Pancreas (tissue), 10 donors: ENCODE data around the gene AOPEP. TPM values are rescaled to one million over a fixed set of nuclear protein-coding genes. Genes with fewer than 3 reads are reported as not detected.
A peak's percentile ranks its signal among the peaks of the same experiment; 100 is the strongest.

Source experiments
- ATAC-seq, 4 donors: fragments of 200-7000 bp; cut with Tn5 transposase; one replicate each; pipeline versions ENCODE4 v1.8.0 to v1.9.1; 2020; ENCODE audit warnings: mild to moderate bottlenecking in 4 of 4, moderate library complexity in 4 of 4
- DNase-seq, 6 donors: peaks; one replicate each; pipeline ENCODE4 v3.0.0-alpha.2; 2020
- FAIRE-seq: peaks from 2 replicates; lab custom pipeline; 2012; peaks lifted over from hg19 to GRCh38; lab: Jason Lieb, UNC
- H3K27ac ChIP-seq, 4 donors: fragments of 200-600 bp; sonication (generic); 1 replicate in 3 of 4; 2 replicates in 1 of 4; pipeline versions ENCODE4 v1.5.0 to v1.8.0; 2020
- H3K27me3 ChIP-seq, 4 donors: fragments of 200-600 bp; one replicate each; pipeline ENCODE4 v1.8.0; 2021
- H3K36me3 ChIP-seq, 3 donors: fragments of 200-600 bp; sonication (generic) in 1 of 3; one replicate each; pipeline versions ENCODE4 v1.5.0 to v1.8.0; 2020 to 2021
- H3K4me1 ChIP-seq, 3 donors: fragments of 200-600 bp; one replicate each; pipeline ENCODE4 v1.8.0; 2021
- H3K4me3 ChIP-seq, 4 donors: fragments of 200-600 bp; sonication (generic) in 2 of 4; one replicate each; pipeline versions ENCODE4 v1.5.0 to v1.8.0; 2020 to 2021
- H3K9me3 ChIP-seq, 4 donors: fragments of 200-600 bp; one replicate each; pipeline ENCODE4 v1.8.0; 2021
- WGBS, 2 donors: extraction: QIAGEN DNeasy Blood & Tissue Kit; methylation state at CpG; one replicate each; pipeline ENCODE4 v1.1.7; 2013; 5-methylcytosine and 5-hydroxymethylcytosine counted together
- intact Hi-C, 3 donors: fragments of 100-400 bp; cut with DNase I; formaldehyde crosslinking; loops; one replicate each; pipeline versions ENCODE4 v1.11.1 to v1.14.2; 2022
- polyA plus RNA-seq, 2 donors: library from polyadenylated mRNA; stranded (reverse); fragments of 200-250 nt; gene quantifications; one replicate each; pipeline ENCODE4 v1.2.3, GENCODE V29; 2013
- total RNA-seq, 6 donors: library from RNA; stranded (reverse); fragmentation: NEBNext Ultra II Directional in 4 of 6; extraction: Animal tissue kit (Norgen Biotek cat#: 25700) in 4 of 6; gene quantifications; one replicate each; pipeline versions ENCODE4 v1.2.1 to v1.2.4, GENCODE V29; 2021 to 2023
- TF ChIP-seq, protein P1 (sequence below), 4 donors: fragments of 200-600 bp; sonication (generic) in 3 of 4; IDR thresholded peaks; one replicate each; pipeline versions ENCODE4 v1.5.0 to v1.8.0; 2021; ENCODE audit warnings: antibody characterized with exemption in 4 of 4
- donor health status: healthy with polysubstance abuse.
- donor health status: DM: no; HTN: no; CAD: no; lungs with moderate emphysema.
- donor health status: DM: no; HTN: no; CAD: no.
- donor health status: control.
- donor health status: control.
- donor health status: Bipolar disorder and iron deficiency.
- donor health status: DM: yes; HTN: yes; CAD: no.
- donor health status: DM: no; HTN: no; CAD: no.
- donor health status: DM: no; HTN: no; CAD: no.
- donor health status: DM: yes; HTN: yes; CAD: no.

Gene AOPEP
- total and polyA plus RNA-seq, 8 donors: 50.5 to 140 (median 76.7) TPM

DNA sequence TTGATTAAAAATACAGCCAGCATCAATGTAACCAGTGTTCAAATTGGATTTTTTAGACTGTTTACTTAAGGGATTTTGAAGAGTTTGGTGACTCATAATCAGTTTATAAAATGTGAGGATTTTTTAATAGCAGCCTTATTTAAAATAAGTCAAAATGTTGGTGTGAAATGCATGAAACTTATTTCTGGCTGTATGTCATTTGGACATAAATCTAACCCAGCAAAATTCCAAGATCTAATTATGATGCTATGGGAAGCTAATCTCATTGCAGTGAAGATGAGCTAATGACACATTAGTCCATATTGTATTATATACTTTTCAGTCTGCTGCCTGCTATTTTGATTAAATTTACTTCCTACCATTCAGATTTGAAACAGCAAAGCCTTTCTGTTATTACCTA lies 140.3 kb downstream of the AOPEP start:
- no peaks in the 10 kb centered on the region for H3K9me3 ChIP-seq
- no peak overlapping the region for H3K4me3 ChIP-seq
- intact Hi-C loops: no loop called here
- TF ChIP-seq, protein P1, sequence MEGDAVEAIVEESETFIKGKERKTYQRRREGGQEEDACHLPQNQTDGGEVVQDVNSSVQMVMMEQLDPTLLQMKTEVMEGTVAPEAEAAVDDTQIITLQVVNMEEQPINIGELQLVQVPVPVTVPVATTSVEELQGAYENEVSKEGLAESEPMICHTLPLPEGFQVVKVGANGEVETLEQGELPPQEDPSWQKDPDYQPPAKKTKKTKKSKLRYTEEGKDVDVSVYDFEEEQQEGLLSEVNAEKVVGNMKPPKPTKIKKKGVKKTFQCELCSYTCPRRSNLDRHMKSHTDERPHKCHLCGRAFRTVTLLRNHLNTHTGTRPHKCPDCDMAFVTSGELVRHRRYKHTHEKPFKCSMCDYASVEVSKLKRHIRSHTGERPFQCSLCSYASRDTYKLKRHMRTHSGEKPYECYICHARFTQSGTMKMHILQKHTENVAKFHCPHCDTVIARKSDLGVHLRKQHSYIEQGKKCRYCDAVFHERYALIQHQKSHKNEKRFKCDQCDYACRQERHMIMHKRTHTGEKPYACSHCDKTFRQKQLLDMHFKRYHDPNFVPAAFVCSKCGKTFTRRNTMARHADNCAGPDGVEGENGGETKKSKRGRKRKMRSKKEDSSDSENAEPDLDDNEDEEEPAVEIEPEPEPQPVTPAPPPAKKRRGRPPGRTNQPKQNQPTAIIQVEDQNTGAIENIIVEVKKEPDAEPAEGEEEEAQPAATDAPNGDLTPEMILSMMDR (IDR thresholded peaks at IDR 0.05): no peak
- no peak for DNase-seq
- ATAC-seq: no peak
- no peaks in the 10 kb centered on the region for H3K27me3 ChIP-seq
- H3K36me3 ChIP-seq: no peaks in the 10 kb centered on the region
- no peak for FAIRE-seq
- peak overlapping the region; percentile 54 to 92 (median 76) for H3K27ac ChIP-seq
- H3K4me1 ChIP-seq: peaks cover 20 to 27% (median 23%) of the 10 kb centered on the region in 3 donors

DNA sequence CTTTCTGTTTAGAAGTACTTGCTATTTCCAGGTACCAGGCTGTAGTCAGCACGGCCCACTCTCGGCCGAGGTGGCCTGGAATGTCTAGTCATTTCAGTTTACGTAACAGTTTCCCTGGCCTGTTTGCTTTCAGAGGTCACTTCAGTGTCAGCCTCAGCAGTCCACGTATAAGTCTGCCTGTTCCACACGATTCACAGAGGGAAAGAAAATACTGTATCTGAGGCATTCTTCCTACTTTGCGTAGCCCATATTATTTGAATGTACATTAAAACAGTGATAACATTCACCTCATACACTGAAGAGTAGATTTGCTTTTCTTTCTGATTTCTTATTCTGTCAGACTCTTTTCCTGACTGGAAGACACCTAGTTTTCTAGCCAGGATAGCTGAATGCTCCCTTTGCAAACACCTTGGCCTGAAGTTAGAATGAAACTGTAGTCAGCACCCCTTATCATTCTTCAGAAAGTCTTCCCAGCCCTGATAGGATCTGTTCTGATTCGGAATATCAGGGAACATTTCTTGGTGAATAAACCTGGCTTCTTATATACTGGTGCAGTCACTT lies 140.9 kb downstream of the AOPEP start:
- Histone ChIP-seq H3K36me3 (no peaks in the 10 kb centered on the region), H3K9me3 (no peaks in the 10 kb centered on the region), H3K4me1 (peaks cover 20 to 27% (median 23%) of the 10 kb centered on the region in 3 donors), H3K4me3 (no peak overlapping the region), H3K27me3 (no peaks in the 10 kb centered on the region), H3K27ac (peak overlapping the region; percentile 54 to 92 (median 76))
- FAIRE-seq: peak; percentile 63
- TF ChIP-seq, protein P1 (IDR thresholded peaks at IDR 0.05): no peak
- intact Hi-C loops: no loop called here
- WGBS, 2 donors: 6 to 7% methylated on average over 8 of the region's 8 CpGs
- ATAC-seq: peak; percentile 96 to 98 (median 98)
- peak; percentile 54 to 80 (median 72) for DNase-seq

DNA sequence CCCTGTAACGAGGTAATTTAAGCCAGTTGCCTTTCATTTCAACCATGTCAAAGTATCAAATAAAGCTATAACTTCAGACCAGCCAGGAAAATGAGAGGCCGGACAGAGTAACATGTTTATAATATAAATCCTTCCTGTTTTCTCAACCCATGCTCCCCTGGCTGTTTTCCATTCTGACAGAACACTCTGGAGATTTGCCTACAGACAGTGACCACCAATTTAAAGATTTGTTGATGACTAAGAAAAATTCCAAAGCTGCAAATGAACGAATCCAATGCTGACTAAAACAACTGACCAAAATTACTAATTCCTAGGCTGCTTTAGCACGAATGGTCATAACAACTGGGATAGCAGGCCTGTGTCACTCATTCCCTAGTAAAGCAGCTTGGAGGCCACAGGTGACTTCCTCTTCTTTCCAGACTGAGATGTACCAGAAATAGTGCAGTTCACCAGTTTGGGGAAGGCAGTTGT lies 141.4 kb downstream of the AOPEP start:
- Histone ChIP-seq H3K9me3 (no peaks in the 10 kb centered on the region), H3K4me1 (peaks cover 20 to 27% (median 23%) of the 10 kb centered on the region in 3 donors), H3K36me3 (no peaks in the 10 kb centered on the region), H3K4me3 (no peak overlapping the region), H3K27me3 (no peaks in the 10 kb centered on the region), H3K27ac (peak overlapping the region; percentile 54 to 92 (median 76))
- TF ChIP-seq, protein P1 (IDR thresholded peaks at IDR 0.05): no peak
- WGBS, 2 donors: 31 to 35% methylated on average over 4 of the region's 4 CpGs
- peak in 2 of 4 donors; percentile 50 to 51 for ATAC-seq
- no peak for DNase-seq
- intact Hi-C loops: no loop called here
- no peak for FAIRE-seq

DNA sequence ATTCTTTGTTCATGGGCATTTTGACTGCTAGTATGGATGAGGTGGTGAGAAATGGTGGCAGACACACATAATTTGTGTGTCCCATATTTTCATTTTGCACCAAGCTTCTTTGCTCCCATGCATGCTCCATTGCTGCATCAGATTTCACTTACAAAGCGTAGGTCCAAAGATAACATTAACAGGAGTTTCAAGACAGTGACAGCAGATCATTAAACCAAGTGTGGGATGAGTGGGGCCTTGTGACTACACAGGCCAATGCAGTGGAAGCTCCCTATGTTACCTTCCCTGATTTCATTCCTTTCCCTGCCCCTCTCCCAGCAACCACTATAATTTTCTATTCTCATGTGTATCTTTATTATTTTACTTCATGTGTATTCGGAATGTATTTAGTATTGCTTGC lies 142.0 kb downstream of the AOPEP start:
- no peaks in the 10 kb centered on the region for H3K36me3 ChIP-seq
- no peak overlapping the region for H3K4me3 ChIP-seq
- peak overlapping the region in 3 of 4 donors; percentile 60 to 92 (median 91) for H3K27ac ChIP-seq
- no peak for FAIRE-seq
- intact Hi-C loops: no loop called here
- no peak for ATAC-seq
- H3K27me3 ChIP-seq: no peaks in the 10 kb centered on the region
- no peaks in the 10 kb centered on the region for H3K9me3 ChIP-seq
- peaks cover 20 to 29% (median 27%) of the 10 kb centered on the region in 3 donors for H3K4me1 ChIP-seq
- DNase-seq: no peak
- 94 to 96% methylated on average over 2 of the region's 2 CpGs for WGBS, 2 donors
- TF ChIP-seq, protein P1 (IDR thresholded peaks at IDR 0.05): no peak

DNA sequence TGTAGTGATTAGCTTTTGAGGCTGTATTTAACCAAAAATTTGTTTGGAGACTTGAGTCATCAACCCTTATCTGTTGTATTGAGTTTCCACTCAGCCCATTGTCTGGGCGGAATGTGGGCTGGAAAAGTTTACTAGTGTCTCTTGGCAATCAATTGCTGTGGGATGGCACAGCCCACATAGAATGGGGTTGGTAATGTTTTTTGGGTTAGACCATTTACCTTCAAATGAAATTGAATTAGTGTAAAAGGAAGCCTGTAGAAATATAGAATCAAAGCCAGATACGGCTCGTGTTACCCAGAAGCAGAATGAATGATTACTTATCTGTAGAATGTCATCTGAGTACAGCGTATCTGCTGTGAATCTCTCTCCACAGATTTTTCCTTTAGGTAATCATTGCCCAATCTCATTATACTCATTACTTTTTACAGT lies 142.9 kb downstream of the AOPEP start:
- Histone ChIP-seq H3K27ac (peak overlapping the region in 1 of 4 donors; percentile 92), H3K36me3 (no peaks in the 10 kb centered on the region), H3K4me1 (peaks cover 20 to 38% (median 27%) of the 10 kb centered on the region in 3 donors), H3K9me3 (no peaks in the 10 kb centered on the region), H3K4me3 (no peak overlapping the region), H3K27me3 (no peaks in the 10 kb centered on the region)
- 62 to 77% methylated on average over 4 of the region's 4 CpGs for WGBS, 2 donors
- FAIRE-seq (no peak), ATAC-seq (no peak), DNase-seq (no peak)
- TF ChIP-seq, protein P1 (IDR thresholded peaks at IDR 0.05): no peak
- intact Hi-C loops: no loop called here
